ENCODE measurements around the gene HPCAL4.

DNA sequence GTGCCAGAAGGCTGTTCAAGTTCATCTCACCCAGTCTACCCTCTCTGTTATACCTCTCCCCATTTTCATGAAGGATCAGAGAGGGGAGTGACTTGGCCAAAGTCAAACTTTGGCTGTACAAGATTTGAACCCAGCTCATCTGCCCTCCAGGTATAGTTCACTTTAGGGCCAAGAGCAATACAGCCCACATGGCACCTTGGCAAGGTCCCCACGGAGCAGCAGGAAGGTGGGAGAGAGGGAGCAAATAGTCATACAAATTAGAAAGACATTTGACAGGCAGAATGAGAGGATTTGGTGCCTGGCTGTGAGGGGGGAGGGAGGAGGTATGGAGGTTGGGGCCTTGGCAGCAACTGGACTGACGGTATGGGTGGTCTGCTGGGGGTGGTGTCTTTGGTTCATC lies 1.0 kb downstream of the HPCAL4 start:
- TF ChIP-seq, protein P1, sequence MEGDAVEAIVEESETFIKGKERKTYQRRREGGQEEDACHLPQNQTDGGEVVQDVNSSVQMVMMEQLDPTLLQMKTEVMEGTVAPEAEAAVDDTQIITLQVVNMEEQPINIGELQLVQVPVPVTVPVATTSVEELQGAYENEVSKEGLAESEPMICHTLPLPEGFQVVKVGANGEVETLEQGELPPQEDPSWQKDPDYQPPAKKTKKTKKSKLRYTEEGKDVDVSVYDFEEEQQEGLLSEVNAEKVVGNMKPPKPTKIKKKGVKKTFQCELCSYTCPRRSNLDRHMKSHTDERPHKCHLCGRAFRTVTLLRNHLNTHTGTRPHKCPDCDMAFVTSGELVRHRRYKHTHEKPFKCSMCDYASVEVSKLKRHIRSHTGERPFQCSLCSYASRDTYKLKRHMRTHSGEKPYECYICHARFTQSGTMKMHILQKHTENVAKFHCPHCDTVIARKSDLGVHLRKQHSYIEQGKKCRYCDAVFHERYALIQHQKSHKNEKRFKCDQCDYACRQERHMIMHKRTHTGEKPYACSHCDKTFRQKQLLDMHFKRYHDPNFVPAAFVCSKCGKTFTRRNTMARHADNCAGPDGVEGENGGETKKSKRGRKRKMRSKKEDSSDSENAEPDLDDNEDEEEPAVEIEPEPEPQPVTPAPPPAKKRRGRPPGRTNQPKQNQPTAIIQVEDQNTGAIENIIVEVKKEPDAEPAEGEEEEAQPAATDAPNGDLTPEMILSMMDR (IDR thresholded peaks at IDR 0.05), result no peak
- TF ChIP-seq POLR2AphosphoS5 (IDR thresholded peaks at IDR 0.05) (no peak), POLR2A (IDR thresholded peaks at IDR 0.05) (no peak)

All from gastroesophageal sphincter (tissue), 3 donors.